CD4-positive, alpha-beta T cell treated with Interleukin-12 subunit alpha and Interleukin-12 subunit beta, for 1 hour (primary cell): ENCODE data around the gene PCDHGB1.
"Not testable (repeated sequence)": the region's sequence is repeated elsewhere in the genome, so short reads cannot be mapped to it uniquely, and the experiment has no call there.

ENCODE experiments used
- DNase-seq: peaks from one replicate; pipeline ENCODE4 v3.0.0-alpha.2; 2020

Gene PCDHGB1

DNA sequence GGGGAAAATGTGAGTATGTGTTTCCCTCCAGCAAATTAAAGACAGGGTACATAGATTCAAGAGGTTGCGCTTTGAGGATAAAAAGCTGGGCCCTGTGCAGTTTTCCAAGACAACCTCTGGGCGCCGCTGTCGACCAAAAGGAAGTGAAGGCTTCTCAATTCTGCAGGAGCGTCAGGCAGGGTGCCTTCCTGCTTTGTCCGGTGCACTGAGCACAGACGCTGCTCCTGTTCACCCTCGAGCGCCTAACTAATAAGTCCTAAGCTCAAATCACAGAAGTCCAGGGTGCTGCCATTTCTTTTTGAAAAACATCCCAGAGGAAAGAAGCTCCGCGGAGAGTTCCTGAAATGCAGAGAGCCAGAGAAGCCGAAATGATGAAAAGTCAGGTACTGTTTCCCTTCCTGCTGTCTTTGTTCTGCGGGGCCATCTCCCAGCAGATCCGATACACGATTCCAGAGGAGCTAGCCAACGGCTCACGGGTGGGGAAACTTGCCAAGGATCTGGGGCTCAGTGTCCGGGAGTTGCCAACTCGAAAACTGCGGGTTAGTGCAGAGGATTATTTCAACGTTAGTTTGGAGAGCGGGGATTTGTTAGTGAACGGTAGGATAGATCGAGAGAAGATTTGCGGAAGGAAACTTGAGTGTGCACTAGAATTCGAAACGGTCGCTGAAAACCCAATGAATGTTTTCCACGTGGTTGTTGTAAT is at the start of gene PCDHGB1:
TSS of gene PCDHGB1 (plus strand) at position 183 of the 703 bp plus-strand sequence. CDS start at position 345, 162 bp downstream.
- peak; percentile 41 for DNase-seq

DNA sequence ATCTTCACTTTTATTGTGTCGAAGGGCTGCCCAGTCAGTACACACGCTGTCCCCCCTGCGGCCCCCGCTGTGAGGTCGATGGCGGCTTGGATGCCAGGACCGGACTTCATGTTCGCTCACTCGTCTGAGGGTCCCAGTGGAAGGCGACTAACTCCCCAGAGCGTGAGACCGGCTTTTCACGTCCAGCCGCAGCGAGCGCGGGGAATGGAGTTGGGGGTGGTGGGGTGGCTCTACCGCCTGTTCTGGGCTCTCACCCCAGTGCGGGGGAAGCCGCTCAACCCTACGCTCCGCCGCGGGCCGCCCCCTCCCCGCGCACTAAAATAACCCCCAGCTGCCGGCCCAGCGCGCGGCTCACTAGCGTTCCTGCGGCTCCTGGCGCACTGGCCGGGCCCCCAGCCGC is 46.1 kb upstream of the PCDHGB1 start, which contains the start of gene SLC25A2:
TSS of gene SLC25A2 (minus strand) at position 294 of the 400 bp plus-strand sequence. CDS start at position 110, 184 bp downstream.
- no peak for DNase-seq

DNA sequence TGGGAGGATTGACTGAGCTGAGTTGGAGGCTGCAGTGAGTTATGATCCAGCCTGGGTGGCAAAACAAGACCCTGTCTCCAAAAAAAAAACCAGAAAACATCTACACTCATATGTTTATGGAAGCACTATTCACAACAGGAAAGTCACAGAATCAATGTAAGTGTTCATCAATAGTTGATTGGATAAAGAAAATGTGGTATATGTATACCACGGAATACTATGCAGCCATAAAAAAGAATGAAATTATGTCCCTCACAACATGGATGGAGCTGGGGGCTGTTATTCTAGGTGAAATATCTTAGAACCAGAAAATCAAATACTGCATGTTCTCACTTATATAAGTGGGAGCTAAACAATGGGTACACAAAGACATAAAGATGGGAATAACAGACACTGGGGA is 43.3 kb upstream of the PCDHGB1 start:
- DNase-seq, result no peak

DNA sequence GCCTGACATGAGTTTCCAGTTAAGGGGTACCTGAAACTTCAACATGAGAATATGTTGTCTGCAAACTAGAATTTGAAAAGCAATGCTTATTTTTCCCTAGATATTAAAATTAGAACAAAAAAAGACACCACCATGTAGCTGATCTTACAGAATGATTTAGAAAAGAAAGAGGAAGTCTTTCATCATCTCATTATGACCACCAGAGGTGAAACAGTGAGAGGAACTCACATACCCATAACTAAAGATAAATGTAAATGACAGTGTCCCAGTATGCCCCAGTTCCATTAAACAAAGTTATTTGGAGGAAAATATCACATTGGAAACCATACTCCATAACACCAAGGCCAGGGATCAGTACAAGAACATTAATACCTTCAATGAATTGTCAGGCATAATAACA is 36.2 kb upstream of the PCDHGB1 start:
- no peak for DNase-seq

DNA sequence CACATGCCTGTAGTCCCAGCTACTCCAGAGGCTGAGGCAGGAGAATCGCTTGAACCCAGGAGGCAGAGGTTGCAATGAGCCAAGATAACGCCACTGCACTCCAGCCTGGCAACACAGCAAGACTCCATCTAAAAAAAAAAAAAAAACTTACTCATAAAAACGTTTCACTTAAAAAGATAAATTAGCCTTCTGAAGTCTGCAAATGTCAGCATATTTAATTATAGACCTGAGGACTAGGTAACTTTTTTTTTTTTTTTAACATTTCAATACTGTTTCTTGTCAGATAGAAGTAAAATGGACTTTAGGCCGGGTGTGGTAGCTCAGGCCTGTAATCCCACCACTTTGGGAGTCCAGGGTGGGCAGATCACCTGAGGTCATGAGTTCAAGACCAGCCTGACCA is 32.9 kb upstream of the PCDHGB1 start:
- not testable (repeated sequence) for DNase-seq

DNA sequence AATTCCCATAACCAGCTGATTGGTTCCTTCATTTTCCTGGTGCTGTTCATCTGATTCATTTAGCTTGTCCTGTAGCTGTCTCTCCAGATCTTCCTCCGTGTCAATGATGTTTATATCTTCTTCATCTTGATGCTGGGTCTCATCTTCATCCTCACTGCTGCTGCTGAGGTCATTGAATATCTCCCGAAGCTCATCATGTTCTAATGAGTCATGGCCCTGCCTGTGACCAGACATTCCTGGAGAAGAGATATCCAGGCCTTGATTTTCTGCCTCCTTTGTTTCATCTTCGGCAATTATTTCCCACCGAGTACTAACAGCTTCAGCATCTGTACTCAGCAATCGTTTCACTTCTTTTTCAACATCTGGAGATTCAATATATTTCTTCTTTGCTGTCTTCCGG is 30.7 kb upstream of the PCDHGB1 start:
- DNase-seq, result no peak

GRCh38 chr5:141319699-141320098 is 30.2 kb upstream of the PCDHGB1 start:
- DNase-seq, result no peak

GRCh38 chr5:141320225-141321169 is 29.4 kb upstream of the PCDHGB1 start, which contains the start of gene TAF7:
TSS of gene TAF7 (minus strand) at chr5:141320784. CDS start at chr5:141320044, 740 bp downstream.
- DNase-seq, result peak; percentile 94

- DNase-seq, result no peak
Measured at GRCh38 chr5:141322261-141322660, 27.6 kb upstream of the PCDHGB1 start.

GRCh38 chr5:141326088-141326854 is 23.6 kb upstream of the PCDHGB1 start:
- DNase-seq, result peak; percentile 74

DNA sequence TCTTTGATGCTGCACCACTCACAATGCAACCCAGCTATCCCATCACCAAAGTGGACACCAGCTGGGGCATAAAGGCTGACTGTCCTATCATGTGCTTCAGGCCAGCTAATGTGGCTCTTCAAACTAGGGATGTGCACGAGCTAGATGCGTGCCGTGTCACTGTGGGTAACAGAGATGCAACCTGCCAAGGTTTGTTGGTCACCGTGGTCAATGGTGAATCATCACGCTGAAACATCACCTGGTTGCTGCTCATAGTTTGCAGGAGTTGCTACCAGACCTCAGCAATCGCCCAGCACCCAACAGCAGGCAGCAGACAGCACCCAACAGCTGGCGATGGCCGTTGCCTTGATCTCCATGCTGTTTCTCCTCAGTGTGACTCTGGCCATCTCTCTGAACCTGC is 21.7 kb upstream of the PCDHGB1 start:
- DNase-seq, result no peak

- peak; percentile 30 for DNase-seq
Measured at GRCh38 chr5:141330299-141331080, 19.4 kb upstream of the PCDHGB1 start, which contains the start of gene PCDHGA1. TSS of gene PCDHGA1 (plus strand) at chr5:141330514.

DNA sequence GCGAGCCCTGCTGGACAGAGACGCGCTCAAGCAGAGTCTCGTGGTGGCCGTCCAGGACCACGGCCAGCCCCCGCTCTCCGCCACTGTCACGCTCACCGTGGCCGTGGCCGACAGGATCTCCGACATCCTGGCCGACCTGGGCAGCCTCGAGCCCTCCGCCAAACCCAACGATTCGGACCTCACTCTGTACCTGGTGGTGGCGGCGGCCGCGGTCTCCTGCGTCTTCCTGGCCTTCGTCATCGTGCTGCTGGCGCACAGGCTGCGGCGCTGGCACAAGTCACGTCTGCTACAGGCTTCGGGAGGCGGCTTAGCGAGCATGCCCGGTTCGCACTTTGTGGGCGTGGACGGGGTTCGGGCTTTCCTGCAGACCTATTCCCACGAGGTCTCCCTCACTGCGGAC is 17.3 kb upstream of the PCDHGB1 start:
- DNase-seq, result not testable (repeated sequence)

GRCh38 chr5:141338538-141339306 is 11.2 kb upstream of the PCDHGB1 start, which contains the start of gene PCDHGA2:
TSS of gene PCDHGA2 (plus strand) at chr5:141338760.
- DNase-seq, result no peak

GRCh38 chr5:141340781-141341354 is 9.0 kb upstream of the PCDHGB1 start:
- not testable (repeated sequence) for DNase-seq

DNA sequence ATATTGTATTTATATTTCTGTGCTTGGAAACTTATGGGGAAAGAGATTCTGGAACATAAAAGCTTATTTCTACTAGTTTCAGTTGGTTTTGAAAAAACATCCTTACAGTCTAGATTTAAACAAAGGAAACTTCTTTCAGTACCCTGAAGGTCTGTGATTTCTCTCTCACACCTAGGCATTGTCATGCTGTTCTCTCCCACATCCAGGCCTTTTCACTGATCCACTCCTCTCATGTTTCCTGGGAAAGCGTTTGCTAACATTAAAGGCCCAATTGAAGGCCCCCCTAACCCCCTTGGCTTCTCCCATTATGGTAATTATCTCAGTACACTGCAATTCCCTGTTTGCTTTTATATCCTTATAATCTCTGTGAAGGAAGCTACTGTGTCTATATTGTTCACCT is 7.1 kb upstream of the PCDHGB1 start:
- DNase-seq, result no peak

DNA sequence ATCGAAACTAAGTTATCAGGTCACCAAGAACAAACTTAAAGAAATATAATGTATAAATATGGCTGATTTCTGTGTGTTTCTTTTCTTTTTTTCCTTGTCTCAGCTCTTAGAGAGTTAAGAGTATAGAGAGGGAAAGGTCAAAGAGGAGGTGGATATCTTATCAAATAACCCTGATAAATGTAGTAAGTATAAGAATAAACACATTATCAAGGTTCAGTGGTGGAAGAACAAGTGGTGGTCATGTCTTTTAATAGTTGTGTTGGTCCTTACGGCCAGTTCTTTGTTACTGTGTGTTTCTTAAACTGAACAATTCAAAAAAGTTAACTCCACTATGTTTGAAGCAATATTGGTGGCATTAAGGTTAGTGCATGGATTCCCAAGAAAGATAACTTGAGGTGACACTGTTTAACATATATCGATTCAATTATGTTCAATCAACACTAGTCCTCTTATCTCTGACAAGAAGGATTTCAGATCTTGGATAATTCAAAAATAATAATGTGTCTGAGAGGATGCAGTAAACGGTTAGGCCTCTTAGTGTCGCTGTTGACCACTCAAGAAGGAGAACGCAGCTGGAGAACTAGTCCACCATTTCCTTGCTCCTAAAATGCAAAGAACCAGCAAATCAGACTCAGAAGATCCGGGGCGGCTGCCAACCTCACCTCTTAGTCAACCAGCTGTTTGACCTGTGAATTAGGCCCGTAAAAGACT is 6.5 kb upstream of the PCDHGB1 start, which contains the start of gene PCDHGA3:
TSS of gene PCDHGA3 (plus strand) at position 588 of the 711 bp plus-strand sequence. CDS start 205 bp downstream, outside the sequence.
- peak; percentile 9 for DNase-seq

GRCh38 chr5:141343953-141344463 is 5.9 kb upstream of the PCDHGB1 start:
- DNase-seq, result no peak

GRCh38 chr5:141345327-141345726 is 4.6 kb upstream of the PCDHGB1 start:
- no peak for DNase-seq
